ENCODE data around the gene MZT2B. TPM values are rescaled to one million over a fixed set of nuclear protein-coding genes. Genes with fewer than 3 reads are reported as not detected.
"Not testable (repeated sequence)": the region's sequence is repeated elsewhere in the genome, so short reads cannot be mapped to it uniquely, and the experiment has no call there.

The MZT2B gene
- total RNA-seq, 1 experiment from 2014 or later: 198 TPM

DNA sequence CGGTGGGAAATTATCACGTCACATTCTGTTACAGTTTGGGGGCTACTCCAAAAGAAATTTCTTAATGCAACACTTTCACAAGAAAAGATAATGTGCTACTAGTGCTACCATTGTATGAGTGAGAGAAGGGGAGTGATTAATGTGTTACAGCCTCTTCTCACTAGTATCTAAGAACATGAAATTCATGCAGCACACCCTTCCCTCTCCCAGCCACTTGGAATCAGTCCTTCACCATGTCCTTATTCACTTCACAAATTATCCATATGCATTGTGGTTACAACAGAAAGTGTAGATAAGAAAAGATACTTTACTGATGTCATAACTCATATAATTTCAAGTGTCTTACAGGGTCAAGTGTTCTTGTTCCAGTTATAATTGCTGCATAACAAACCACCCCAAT lies 37.1 kb downstream of the MZT2B start:
- not testable (repeated sequence) for H3K4me3 Mint-ChIP-seq; H4K5ac ChIP-seq (ENCODE audit: insufficient read length, low read depth, low read length); H3K79me2 ChIP-seq (ENCODE audit: insufficient read depth, low read length); H2BK15ac ChIP-seq (ENCODE audit: low read depth, low read length); H3K9me3 ChIP-seq (ENCODE audit: control insufficient read depth, low read depth, low read length); H3K27me3 ChIP-seq (ENCODE audit: insufficient read depth, low read length); H3K9ac ChIP-seq (ENCODE audit: extremely low read depth, insufficient read length, low read length); H3K56ac ChIP-seq (ENCODE audit: insufficient read length, low read depth, low read length); H2BK5ac ChIP-seq (ENCODE audit: insufficient read length, low read length); H2AK5ac ChIP-seq (ENCODE audit: insufficient read length, low read length); H4K20me1 ChIP-seq (ENCODE audit: control insufficient read depth, insufficient read depth, insufficient read length); H3K4me2 ChIP-seq (ENCODE audit: insufficient read depth, insufficient read length, low read length); H3K18ac ChIP-seq (ENCODE audit: insufficient read length, low read depth, low read length); H3K23ac ChIP-seq (ENCODE audit: insufficient read length, low read depth, low read length); H3K27ac ChIP-seq (ENCODE audit: insufficient read length, low read depth, low read length); H3K23me2 ChIP-seq (ENCODE audit: insufficient read length, low read depth, low read length, poor library complexity, severe bottlenecking); H3K14ac ChIP-seq (ENCODE audit: insufficient read depth, low read length); H4K8ac ChIP-seq (replicated peaks; ENCODE audit: insufficient read length, low read depth, low read length); H3T11ph ChIP-seq (ENCODE audit: low read length); H2BK12ac ChIP-seq (ENCODE audit: insufficient read length, low read depth, low read length); H3K9me3 Mint-ChIP-seq; H3K27ac Mint-ChIP-seq; H2BK20ac ChIP-seq (ENCODE audit: low read depth, low read length, poor library complexity, severe bottlenecking); H3K4ac ChIP-seq (ENCODE audit: low read depth, low read length); H2AFZ ChIP-seq (ENCODE audit: low read length); H3K79me1 ChIP-seq (ENCODE audit: insufficient read depth, low read depth, low read length, poor library complexity, severe bottlenecking); DNase-seq; H2BK120ac ChIP-seq (ENCODE audit: low read depth, low read length, poor library complexity, severe bottlenecking); H3K4me1 Mint-ChIP-seq; H3K36me3 Mint-ChIP-seq (ENCODE audit: insufficient read depth in 1 of 3, low read depth in 3 of 3); H3K4me1 ChIP-seq (ENCODE audit: insufficient read depth, low read length); H4K91ac ChIP-seq (ENCODE audit: insufficient read length, low read depth, low read length)
- WGBS (ENCODE audit: extremely low coverage, insufficient read length, low lambda C conversion rate): no CpG with 5 or more reads among the region's 2 CpGs
- H3K27me3 Mint-ChIP-seq (ENCODE audit: low read depth): peaks cover 18% of the 10 kb centered on the region

DNA sequence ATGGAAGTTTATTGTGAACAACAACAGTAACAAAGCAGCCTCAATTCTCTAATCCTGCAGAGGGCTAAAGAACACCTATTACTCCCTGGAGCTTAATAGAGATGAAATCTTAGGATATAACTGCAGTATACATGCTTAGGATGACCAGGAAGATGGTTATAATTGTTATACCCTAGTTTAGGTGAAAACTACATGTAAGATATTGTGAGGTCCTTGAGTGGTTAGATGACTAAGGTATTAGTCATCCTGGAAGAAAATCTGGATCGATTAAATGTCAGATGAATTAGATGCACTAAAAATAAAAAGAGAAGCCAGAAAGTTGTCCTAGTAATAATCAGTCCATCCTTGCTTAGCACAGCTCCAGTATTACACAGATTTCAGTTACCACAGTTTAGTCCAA lies 38.4 kb downstream of the MZT2B start:
- not testable (repeated sequence) for H3K4me2 ChIP-seq (ENCODE audit: insufficient read depth, insufficient read length, low read length); H2BK12ac ChIP-seq (ENCODE audit: insufficient read length, low read depth, low read length); H3K27me3 ChIP-seq (ENCODE audit: insufficient read depth, low read length); H4K91ac ChIP-seq (ENCODE audit: insufficient read length, low read depth, low read length); H3K18ac ChIP-seq (ENCODE audit: insufficient read length, low read depth, low read length); H2BK15ac ChIP-seq (ENCODE audit: low read depth, low read length); H2AFZ ChIP-seq (ENCODE audit: low read length); H3T11ph ChIP-seq (ENCODE audit: low read length); H3K23me2 ChIP-seq (ENCODE audit: insufficient read length, low read depth, low read length, poor library complexity, severe bottlenecking); H4K20me1 ChIP-seq (ENCODE audit: control insufficient read depth, insufficient read depth, insufficient read length); H2BK20ac ChIP-seq (ENCODE audit: low read depth, low read length, poor library complexity, severe bottlenecking); H2AK5ac ChIP-seq (ENCODE audit: insufficient read length, low read length); H3K36me3 Mint-ChIP-seq (ENCODE audit: insufficient read depth in 1 of 3, low read depth in 3 of 3); H3K56ac ChIP-seq (ENCODE audit: insufficient read length, low read depth, low read length); H3K9me3 Mint-ChIP-seq; H3K79me2 ChIP-seq (ENCODE audit: insufficient read depth, low read length); H3K23ac ChIP-seq (ENCODE audit: insufficient read length, low read depth, low read length); H3K4me1 ChIP-seq (ENCODE audit: insufficient read depth, low read length); H3K9me3 ChIP-seq (ENCODE audit: control insufficient read depth, low read depth, low read length); H4K5ac ChIP-seq (ENCODE audit: insufficient read length, low read depth, low read length); H3K9ac ChIP-seq (ENCODE audit: extremely low read depth, insufficient read length, low read length); H3K14ac ChIP-seq (ENCODE audit: insufficient read depth, low read length); H3K4me3 Mint-ChIP-seq; DNase-seq; H4K8ac ChIP-seq (replicated peaks; ENCODE audit: insufficient read length, low read depth, low read length); H2BK5ac ChIP-seq (ENCODE audit: insufficient read length, low read length); H3K4me1 Mint-ChIP-seq; H3K27ac ChIP-seq (ENCODE audit: insufficient read length, low read depth, low read length); H3K79me1 ChIP-seq (ENCODE audit: insufficient read depth, low read depth, low read length, poor library complexity, severe bottlenecking); H3K4ac ChIP-seq (ENCODE audit: low read depth, low read length); H3K27ac Mint-ChIP-seq; H2BK120ac ChIP-seq (ENCODE audit: low read depth, low read length, poor library complexity, severe bottlenecking)
- WGBS (ENCODE audit: extremely low coverage, insufficient read length, low lambda C conversion rate): no CpG with 5 or more reads among the region's 1 CpG
- peaks cover 10% of the 10 kb centered on the region for H3K27me3 Mint-ChIP-seq (ENCODE audit: low read depth)

Data from H9 (cell line).